CD4-positive, alpha-beta memory T cell (primary cell): ENCODE results near the gene EFNA4. TPM values are rescaled to one million over a fixed set of nuclear protein-coding genes. Genes with fewer than 3 reads are reported as not detected.

ENCODE experiments used
- CTCF ChIA-PET: fragments of 350-600 bp; sonication (Branson Sonifier 250); formaldehyde crosslinking; loops from one replicate; lab custom pipeline; 2021; ENCODE audit warnings: inconsistent platforms; ENCODE audit not compliant: partially characterized antibody; lab: Charles Lee
- POLR2A ChIA-PET: fragments of 350-600 bp; sonication (Branson Sonifier 250); formaldehyde crosslinking; loops from one replicate; lab custom pipeline; 2021; ENCODE audit not compliant: partially characterized antibody; lab: Charles Lee
- DNase-seq, 5 donors: peaks; one replicate each; pipeline versions ENCODE4 v3.0.0 to v3.0.0-alpha.2; 2020 to 2022; ENCODE audit warnings: mixed read lengths in 1 of 5
- H3K27ac ChIP-seq: one replicate; pipeline ENCODE4 v1.7.0; 2013; ENCODE audit warnings: low read depth, low read length
- H3K27me3 ChIP-seq: 2 replicates; pipeline ENCODE4 v1.7.0; 2013; ENCODE audit warnings: mild to moderate bottlenecking, low read length, moderate library complexity; ENCODE audit not compliant: insufficient read depth
- H3K36me3 ChIP-seq: 2 replicates; pipeline ENCODE4 v1.7.0; 2013; ENCODE audit warnings: mild to moderate bottlenecking, low read length, moderate library complexity; ENCODE audit not compliant: insufficient read depth
- H3K4me1 ChIP-seq: 2 replicates; pipeline ENCODE4 v1.7.0; 2013; ENCODE audit warnings: mild to moderate bottlenecking, low read length, moderate library complexity; ENCODE audit not compliant: insufficient read depth
- H3K4me3 ChIP-seq, 2 donors: one replicate each; pipeline ENCODE4 v1.7.0; 2013; ENCODE audit warnings: low read length in 2 of 2, mild to moderate bottlenecking in 1 of 2
- H3K9me3 ChIP-seq, 2 donors: one replicate each; pipeline ENCODE4 v1.7.0; 2013; ENCODE audit warnings: low read length in 2 of 2, control low read depth in 1 of 2; ENCODE audit not compliant: control insufficient read depth in 1 of 2
- H3K27ac Mint-ChIP-seq, 7 donors: one replicate each; pipeline ENCODE4 v1.8.0; 2020 to 2021; ENCODE audit warnings: mixed read lengths in 7 of 7, mild to moderate bottlenecking in 6 of 7, inconsistent platforms in 3 of 7, moderate library complexity in 3 of 7
- H3K27me3 Mint-ChIP-seq, 2 donors: one replicate each; pipeline ENCODE4 v1.8.0; 2020 to 2021; ENCODE audit warnings: mixed read lengths in 2 of 2
- H3K36me3 Mint-ChIP-seq, 2 donors: one replicate each; pipeline ENCODE4 v1.8.0; 2020 to 2021; ENCODE audit warnings: mixed read lengths in 2 of 2, inconsistent platforms in 1 of 2, mild to moderate bottlenecking in 1 of 2
- H3K4me1 Mint-ChIP-seq, 4 donors: one replicate each; pipeline ENCODE4 v1.8.0; 2020 to 2021; ENCODE audit warnings: mixed read lengths in 4 of 4, mild to moderate bottlenecking in 1 of 4
- H3K4me3 Mint-ChIP-seq, 8 donors: one replicate each; pipeline ENCODE4 v1.8.0; 2020 to 2021; ENCODE audit warnings: mixed read lengths in 8 of 8, mild to moderate bottlenecking in 7 of 8, moderate library complexity in 6 of 8, inconsistent platforms in 3 of 8
- H3K9me3 Mint-ChIP-seq, 8 donors: one replicate each; pipeline ENCODE4 v1.8.0; 2020 to 2021; ENCODE audit warnings: mixed read lengths in 8 of 8, mild to moderate bottlenecking in 5 of 8, inconsistent platforms in 3 of 8, moderate library complexity in 1 of 8
- intact Hi-C: fragments of 100-400 bp; cut with micrococcal nuclease; formaldehyde crosslinking; loops from one replicate; pipeline ENCODE4 v1.15.1; 2023
- polyA plus RNA-seq, 2 donors: library from polyadenylated mRNA; unstranded; fragments of 300-500 nt; fragmentation: Illumina TruSeq; gene quantifications; one replicate each; pipeline ENCODE4 v1.2.3, GENCODE V29; 2021
- total RNA-seq, 2 experiments: library from RNA; stranded (reverse); gene quantifications; one replicate each; pipeline ENCODE4 v1.2.3, GENCODE V29; 2021

Gene EFNA4
- total and polyA plus RNA-seq, 4 experiments from 2014 or later = 2.5 to 8.5 (median 4.7) TPM

DNA sequence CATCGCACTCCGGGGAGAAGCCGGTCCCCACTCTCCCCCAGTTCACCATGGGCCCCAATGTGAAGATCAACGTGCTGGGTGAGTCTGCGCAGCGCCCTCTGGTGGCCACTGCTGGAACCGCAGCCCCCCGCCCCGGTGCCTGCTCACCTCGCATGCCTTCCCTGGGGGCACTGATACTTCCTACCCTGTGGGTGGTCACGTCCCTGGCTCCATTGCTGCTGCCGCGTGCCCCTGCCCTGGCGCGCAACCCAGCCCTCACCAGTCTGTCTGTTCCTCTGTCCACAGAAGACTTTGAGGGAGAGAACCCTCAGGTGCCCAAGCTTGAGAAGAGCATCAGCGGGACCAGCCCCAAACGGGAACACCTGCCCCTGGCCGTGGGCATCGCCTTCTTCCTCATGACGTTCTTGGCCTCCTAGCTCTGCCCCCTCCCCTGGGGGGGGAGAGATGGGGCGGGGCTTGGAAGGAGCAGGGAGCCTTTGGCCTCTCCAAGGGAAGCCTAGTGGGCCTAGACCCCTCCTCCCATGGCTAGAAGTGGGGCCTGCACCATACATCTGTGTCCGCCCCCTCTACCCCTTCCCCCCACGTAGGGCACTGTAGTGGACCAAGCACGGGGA, 22.7 kb downstream of the EFNA4 start:
- no peaks in the 10 kb centered on the region for H3K36me3 ChIP-seq
- H3K36me3 Mint-ChIP-seq = peaks cover 0 to 3% of the 10 kb centered on the region in 2 donors
- H3K4me1 Mint-ChIP-seq = peaks cover 20 to 41% (median 31%) of the 10 kb centered on the region in 4 donors
- peak overlapping the region; percentile 54 for H3K27ac ChIP-seq
- intact Hi-C loops = loop anchor here (5.0 kb wide), 1 partner anchor 51 kb away; the partner anchor contains the start of gene SLC50A1
- DNase-seq = peak; percentile 78 to 84 (median 80)
- no peaks in the 10 kb centered on the region for H3K9me3 Mint-ChIP-seq
- ChIA-PET POLR2A (interaction anchor here (1.3 to 4.0 kb wide), 7 partner anchors 15 to 527 kb away, joined by 5 to 62 read pairs (median 19); partner anchors contain the start of genes ADAM15, EFNA4, KRTCAP2 and TRIM46), CTCF (interaction anchor here (0.8 to 5.0 kb wide), 19 partner anchors 9 to 620 kb away, joined by 3 to 74 read pairs (median 11); partner anchors contain the start of genes ADAM15, EFNA4, KRTCAP2 and PBXIP1)
- H3K27ac Mint-ChIP-seq = peak overlapping the region in 5 of 7 donors; percentile 78 to 88 (median 83)
- H3K4me1 ChIP-seq = peaks cover 47% of the 10 kb centered on the region
- H3K4me3 ChIP-seq = peak overlapping the region in 1 of 2 donors; percentile 80
- peaks cover 11 to 26% of the 10 kb centered on the region in 2 donors for H3K27me3 Mint-ChIP-seq
- peaks cover 30% of the 10 kb centered on the region for H3K27me3 ChIP-seq
- peak overlapping the region in 7 of 8 donors; percentile 10 to 71 (median 59) for H3K4me3 Mint-ChIP-seq
- no peaks in the 10 kb centered on the region for H3K9me3 ChIP-seq

DNA sequence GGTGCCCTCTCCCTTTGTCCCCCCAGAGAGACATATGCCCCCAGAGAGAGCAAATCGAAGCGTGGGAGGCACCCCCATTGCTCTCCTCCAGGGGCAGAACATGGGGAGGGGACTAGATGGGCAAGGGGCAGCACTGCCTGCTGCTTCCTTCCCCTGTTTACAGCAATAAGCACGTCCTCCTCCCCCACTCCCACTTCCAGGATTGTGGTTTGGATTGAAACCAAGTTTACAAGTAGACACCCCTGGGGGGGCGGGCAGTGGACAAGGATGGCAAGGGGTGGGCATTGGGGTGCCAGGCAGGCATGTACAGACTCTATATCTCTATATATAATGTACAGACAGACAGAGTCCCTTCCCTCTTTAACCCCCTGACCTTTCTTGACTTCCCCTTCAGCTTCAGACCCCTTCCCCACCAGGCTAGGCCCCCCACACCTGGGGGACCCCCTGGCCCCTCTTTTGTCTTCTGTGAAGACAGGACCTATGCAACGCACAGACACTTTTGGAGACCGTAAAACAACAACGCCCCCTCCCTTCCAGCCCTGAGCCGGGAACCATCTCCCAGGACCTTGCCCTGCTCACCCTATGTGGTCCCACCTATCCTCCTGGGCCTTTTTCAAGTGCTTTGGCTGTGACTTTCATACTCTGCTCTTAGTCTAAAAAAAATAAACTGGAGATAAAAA, 23.5 kb downstream of the EFNA4 start:
- Mint-ChIP-seq H3K4me3 (peak overlapping the region in 1 of 8 donors; percentile 35), H3K27ac (no peak overlapping the region), H3K9me3 (no peaks in the 10 kb centered on the region), H3K27me3 (peaks cover 6 to 21% of the 10 kb centered on the region in 2 donors), H3K36me3 (peaks cover 0 to 3% of the 10 kb centered on the region in 2 donors), H3K4me1 (peaks cover 17 to 39% (median 28%) of the 10 kb centered on the region in 4 donors)
- Histone ChIP-seq H3K4me3 (no peak overlapping the region), H3K27me3 (peaks cover 25% of the 10 kb centered on the region), H3K4me1 (peaks cover 44% of the 10 kb centered on the region), H3K9me3 (no peaks in the 10 kb centered on the region), H3K27ac (no peak overlapping the region), H3K36me3 (no peaks in the 10 kb centered on the region)
- no peak for DNase-seq
- intact Hi-C loops = loop anchor here (5.0 kb wide), 1 partner anchor 50 kb away; the partner anchor contains the start of gene SLC50A1
- ChIA-PET CTCF (interaction anchor here (3.0 to 5.0 kb wide), 5 partner anchors 12 to 85 kb away, joined by 21 to 74 read pairs (median 39); partner anchors contain the start of genes EFNA4 and KRTCAP2), POLR2A (interaction anchor here (2.5 to 4.0 kb wide), 3 partner anchors 24 to 527 kb away, joined by 10 to 62 read pairs (median 27); partner anchors contain the start of genes EFNA4, KRTCAP2 and TRIM46)

DNA sequence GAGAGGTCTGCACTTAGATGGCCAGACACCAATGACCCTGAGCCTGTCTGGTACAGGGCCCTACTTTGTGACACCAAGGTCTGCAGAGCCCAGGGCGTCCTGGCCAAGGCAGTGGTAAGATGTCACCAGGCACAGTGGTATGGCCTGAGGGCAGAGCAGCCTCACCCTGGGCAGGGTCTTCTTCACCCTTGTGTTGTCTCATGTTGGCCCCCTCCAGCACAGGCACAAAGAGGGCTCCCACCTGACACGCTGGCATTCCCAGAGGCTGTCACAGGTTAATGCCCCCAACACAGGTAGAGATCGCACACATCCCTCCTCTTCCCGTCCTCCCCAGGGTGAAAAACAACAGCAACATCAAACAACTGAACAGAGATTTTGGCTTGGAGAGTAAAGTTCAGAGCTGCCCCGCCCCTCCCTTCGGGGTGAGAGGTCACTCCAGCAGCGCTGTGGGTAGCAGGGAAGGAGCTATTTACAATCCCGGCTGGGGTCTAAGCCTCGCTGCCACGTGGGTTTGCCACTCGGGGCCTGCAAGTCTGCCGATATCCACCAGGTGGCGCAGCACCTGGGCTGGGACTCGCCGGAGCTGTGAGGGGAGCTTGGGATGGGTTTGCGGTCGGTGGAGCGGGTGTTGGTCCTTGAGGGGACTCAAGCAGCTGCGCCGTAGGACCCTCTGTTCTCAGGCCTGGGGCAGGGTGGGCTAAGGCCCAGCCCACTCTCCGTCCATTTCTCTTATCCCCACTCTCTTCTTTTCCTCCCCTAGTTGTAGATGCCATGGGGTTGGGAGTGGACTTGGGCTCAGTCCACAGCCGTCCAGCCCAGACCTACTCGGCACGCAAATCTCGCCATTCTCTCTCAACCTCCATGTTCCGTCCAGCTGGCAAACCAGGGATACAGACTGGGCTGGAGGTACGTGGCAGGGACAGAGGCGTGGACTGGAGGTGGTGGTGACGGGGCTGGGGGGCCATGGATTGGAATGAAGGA, 27.8 kb downstream of the EFNA4 start:
- no peaks in the 10 kb centered on the region for H3K9me3 ChIP-seq
- H3K27me3 ChIP-seq = no peaks in the 10 kb centered on the region
- ChIA-PET POLR2A (interaction anchor here (0.7 to 1.7 kb wide), 5 partner anchors 40 to 95 kb away, joined by 3 to 14 read pairs (median 4); partner anchors contain the start of genes ADAM15 and KRTCAP2), CTCF (interaction anchor here (0.6 to 6.8 kb wide), 37 partner anchors 9 to 422 kb away, joined by 3 to 229 read pairs (median 4); partner anchors contain the start of genes ADAM15, KRTCAP2, PBXIP1 and PMVK)
- Mint-ChIP-seq H3K27me3 (peaks cover 2 to 3% of the 10 kb centered on the region in 2 donors), H3K27ac (no peak overlapping the region), H3K4me3 (no peak overlapping the region), H3K36me3 (no peaks in the 10 kb centered on the region), H3K9me3 (no peaks in the 10 kb centered on the region), H3K4me1 (peaks cover 2 to 8% (median 5%) of the 10 kb centered on the region in 4 donors)
- H3K4me1 ChIP-seq = peaks cover 12% of the 10 kb centered on the region
- no peak overlapping the region for H3K27ac ChIP-seq
- intact Hi-C loops = loop anchor here (1.0 to 5.0 kb wide), 4 partner anchors 36 to 501 kb away; partner anchors contain the start of gene EFNA1
- H3K36me3 ChIP-seq = no peaks in the 10 kb centered on the region
- peak; percentile 72 to 78 (median 74) for DNase-seq
- no peak overlapping the region for H3K4me3 ChIP-seq

DNA sequence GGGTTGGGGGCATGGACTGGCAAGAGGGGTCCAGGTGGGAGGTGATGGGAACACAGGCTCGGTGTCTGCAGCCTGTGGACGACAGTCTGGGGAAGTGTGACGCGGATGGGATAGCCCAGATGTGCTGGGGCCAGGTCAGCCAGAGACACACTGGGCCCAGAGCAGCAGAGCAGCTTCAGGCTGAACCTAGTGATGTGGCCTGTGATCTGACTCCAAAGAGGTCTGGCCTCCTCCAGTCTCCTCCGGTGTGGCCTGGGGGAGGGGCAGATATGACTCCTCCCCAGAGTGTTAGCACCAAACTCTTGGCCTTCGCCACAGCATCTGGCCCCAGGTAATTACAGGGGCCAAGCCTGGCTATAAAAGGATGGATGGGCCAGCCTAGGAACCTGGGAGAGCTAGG, 28.6 kb downstream of the EFNA4 start:
- Histone ChIP-seq H3K4me3 (no peak overlapping the region), H3K27ac (no peak overlapping the region), H3K27me3 (no peaks in the 10 kb centered on the region), H3K4me1 (peaks cover 8% of the 10 kb centered on the region), H3K36me3 (no peaks in the 10 kb centered on the region), H3K9me3 (no peaks in the 10 kb centered on the region)
- intact Hi-C loops = loop anchor here (5.0 kb wide), 2 partner anchors 35 to 500 kb away; partner anchors contain the start of gene EFNA1
- no peak for DNase-seq
- H3K27me3 Mint-ChIP-seq = peaks cover 4 to 5% of the 10 kb centered on the region in 2 donors
- ChIA-PET POLR2A (interaction anchor here (0.7 to 1.7 kb wide), 5 partner anchors 40 to 94 kb away, joined by 3 to 14 read pairs (median 4); partner anchors contain the start of genes ADAM15 and KRTCAP2), CTCF (interaction anchor here (0.7 to 6.8 kb wide), 29 partner anchors 8 to 423 kb away, joined by 3 to 229 read pairs (median 5); partner anchors contain the start of genes ADAM15, KRTCAP2, PBXIP1 and PMVK)
- H3K36me3 Mint-ChIP-seq = no peaks in the 10 kb centered on the region
- peaks cover 2 to 8% (median 5%) of the 10 kb centered on the region in 4 donors for H3K4me1 Mint-ChIP-seq
- no peak overlapping the region for H3K27ac Mint-ChIP-seq
- no peak overlapping the region for H3K4me3 Mint-ChIP-seq
- no peaks in the 10 kb centered on the region for H3K9me3 Mint-ChIP-seq

DNA sequence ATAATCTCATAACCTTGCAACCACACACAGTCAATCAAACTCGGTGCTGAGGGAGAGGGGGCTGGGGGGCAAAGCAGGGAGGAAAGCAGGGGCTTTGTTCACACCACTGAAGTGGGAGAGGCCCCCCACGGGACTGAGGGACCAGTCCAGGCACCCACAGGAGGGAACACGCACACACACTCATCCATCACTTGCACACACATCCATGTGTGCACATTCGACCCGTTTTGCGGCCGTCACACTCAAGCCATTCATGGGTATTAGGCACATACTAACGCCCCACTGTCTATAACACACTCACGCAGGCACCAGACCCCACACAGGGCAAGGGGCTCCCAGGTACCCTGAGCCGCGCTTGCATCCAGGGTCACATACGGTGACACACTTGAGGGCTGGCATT, 29.1 kb downstream of the EFNA4 start:
- Mint-ChIP-seq H3K4me1 (peaks cover 2 to 8% (median 5%) of the 10 kb centered on the region in 4 donors), H3K27me3 (peaks cover 4 to 5% of the 10 kb centered on the region in 2 donors), H3K36me3 (no peaks in the 10 kb centered on the region), H3K27ac (peak overlapping the region in 1 of 7 donors; percentile 43), H3K4me3 (no peak overlapping the region), H3K9me3 (no peaks in the 10 kb centered on the region)
- H3K4me1 ChIP-seq = peaks cover 8% of the 10 kb centered on the region
- H3K9me3 ChIP-seq = no peaks in the 10 kb centered on the region
- no peaks in the 10 kb centered on the region for H3K27me3 ChIP-seq
- ChIA-PET CTCF (interaction anchor here (1.8 to 6.8 kb wide), 6 partner anchors 12 to 77 kb away, joined by 7 to 229 read pairs (median 11); partner anchors contain the start of genes KRTCAP2 and TRIM46), POLR2A (no interaction called here)
- H3K27ac ChIP-seq = no peak overlapping the region
- intact Hi-C loops = loop anchor here (5.0 kb wide), 2 partner anchors 35 to 500 kb away; partner anchors contain the start of gene EFNA1
- H3K36me3 ChIP-seq = no peaks in the 10 kb centered on the region
- no peak for DNase-seq
- no peak overlapping the region for H3K4me3 ChIP-seq
